Activated CD8-positive, alpha-beta T cell treated with anti-CD3 and anti-CD28 coated beads for 36 hours (primary cell): ENCODE data around the gene VIL1. TPM values are rescaled to one million over a fixed set of nuclear protein-coding genes. Genes with fewer than 3 reads are reported as not detected.

ENCODE experiments used
- ATAC-seq: fragments of 200-7000 bp; cut with Tn5 transposase; one replicate; pipeline ENCODE4 v1.10.0; 2021; ENCODE audit warnings: mild to moderate bottlenecking, moderate library complexity
- CTCF ChIA-PET: fragments of 350-600 bp; sonication (Branson Sonifier 250); formaldehyde crosslinking; loops from one replicate; lab custom pipeline; 2021; ENCODE audit warnings: antibody characterized with exemption; lab: Charles Lee
- POLR2A ChIA-PET: fragments of 350-600 bp; sonication (Branson Sonifier 250); formaldehyde crosslinking; loops from one replicate; lab custom pipeline; 2021; ENCODE audit warnings: antibody characterized with exemption; lab: Charles Lee
- DNase-seq: peaks from one replicate; pipeline ENCODE4 v3.0.0-alpha.2; 2020
- H3K27ac Mint-ChIP-seq: one replicate; pipeline ENCODE4 v1.8.0; 2021; ENCODE audit warnings: mild to moderate bottlenecking, mixed read lengths
- H3K27me3 Mint-ChIP-seq: one replicate; pipeline ENCODE4 v1.8.0; 2021; ENCODE audit warnings: mixed read lengths
- H3K36me3 Mint-ChIP-seq: one replicate; pipeline ENCODE4 v1.8.0; 2021; ENCODE audit warnings: low read depth, mixed read lengths
- H3K4me1 Mint-ChIP-seq: one replicate; pipeline ENCODE4 v1.8.0; 2021; ENCODE audit warnings: low read depth, mixed read lengths
- H3K4me3 Mint-ChIP-seq: one replicate; pipeline ENCODE4 v1.8.0; 2021; ENCODE audit warnings: mild to moderate bottlenecking, moderate library complexity, mixed read lengths
- H3K9me3 Mint-ChIP-seq: one replicate; pipeline ENCODE4 v1.8.0; 2021; ENCODE audit warnings: mixed read lengths
- intact Hi-C: fragments of 100-400 bp; cut with micrococcal nuclease; formaldehyde crosslinking; loops from one replicate; pipeline ENCODE4 v1.10.0; 2022
- total RNA-seq, 2 experiments: library from RNA; stranded (reverse); gene quantifications; one replicate each; pipeline ENCODE4 v1.2.3, GENCODE V29; 2021
- TF ChIP-seq, protein P1 (sequence below): fragments of 200-600 bp; IDR thresholded peaks from one replicate; pipeline ENCODE4 v1.8.0; 2022; ENCODE audit warnings: antibody characterized with exemption, mild to moderate bottlenecking

VIL1 gene
- total RNA-seq, 2 experiments from 2014 or later, result not detected

DNA sequence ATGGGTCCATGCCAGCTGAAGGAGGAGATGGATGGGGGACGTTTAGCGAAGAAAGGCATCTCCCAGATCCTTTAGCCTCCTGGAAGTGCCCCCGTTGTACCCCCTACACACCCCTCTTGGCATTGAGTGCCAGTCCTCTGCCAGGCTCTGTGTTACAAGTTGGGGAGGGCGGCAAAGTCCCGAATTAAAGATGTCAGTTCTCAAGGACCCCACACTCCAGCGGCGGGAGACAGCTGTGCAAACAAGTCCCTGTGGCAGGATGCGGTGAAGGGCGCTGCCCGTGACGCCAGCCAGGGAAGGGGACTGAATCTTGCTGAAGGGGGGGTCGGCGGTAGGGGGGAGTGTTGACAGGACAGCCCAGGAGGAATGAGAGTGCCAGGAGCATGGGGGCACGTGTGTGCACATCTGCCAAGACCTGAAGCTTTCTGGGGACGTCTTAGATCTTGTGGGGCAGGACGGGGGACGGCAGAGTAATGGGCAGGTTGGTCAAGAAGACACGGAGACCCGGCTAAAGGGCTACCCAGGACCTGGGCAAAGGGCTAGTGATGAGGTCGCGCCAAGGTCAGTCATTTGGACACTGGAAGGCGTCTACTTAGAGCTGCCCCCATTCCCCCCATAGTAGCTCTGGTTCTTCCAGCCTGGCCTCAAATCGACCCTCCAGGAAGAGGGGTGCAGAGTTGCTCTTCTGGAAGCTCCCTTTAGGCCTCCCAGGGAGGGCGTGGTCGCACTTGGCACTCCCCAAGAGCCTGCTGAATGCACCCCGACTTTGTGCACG is 22.0 kb upstream of the VIL1 start:
- DNase-seq (peak; percentile 87), ATAC-seq (no peak)
- peak overlapping the region; percentile 86 for H3K4me3 Mint-ChIP-seq
- H3K27me3 Mint-ChIP-seq, result no peaks in the 10 kb centered on the region
- H3K27ac Mint-ChIP-seq, result peak overlapping the region; percentile 87
- CTCF ChIA-PET, result interaction anchor here (0.6 to 2.1 kb wide), 13 partner anchors 8 to 502 kb away, joined by 3 to 15 read pairs (median 4); partner anchors contain the start of gene CATIP
- POLR2A ChIA-PET, result interaction anchor here (0.6 to 2.9 kb wide), 11 partner anchors 9 to 497 kb away, joined by 3 to 21 read pairs (median 4); partner anchors contain the start of genes AAMP, BCS1L, PNKD and ZNF142
- H3K4me1 Mint-ChIP-seq, result peaks cover 34% of the 10 kb centered on the region
- intact Hi-C loops, result loop anchor here (5.0 kb wide), 2 partner anchors 110 to 180 kb away; partner anchors contain the start of gene ARPC2
- TF ChIP-seq, protein P1, sequence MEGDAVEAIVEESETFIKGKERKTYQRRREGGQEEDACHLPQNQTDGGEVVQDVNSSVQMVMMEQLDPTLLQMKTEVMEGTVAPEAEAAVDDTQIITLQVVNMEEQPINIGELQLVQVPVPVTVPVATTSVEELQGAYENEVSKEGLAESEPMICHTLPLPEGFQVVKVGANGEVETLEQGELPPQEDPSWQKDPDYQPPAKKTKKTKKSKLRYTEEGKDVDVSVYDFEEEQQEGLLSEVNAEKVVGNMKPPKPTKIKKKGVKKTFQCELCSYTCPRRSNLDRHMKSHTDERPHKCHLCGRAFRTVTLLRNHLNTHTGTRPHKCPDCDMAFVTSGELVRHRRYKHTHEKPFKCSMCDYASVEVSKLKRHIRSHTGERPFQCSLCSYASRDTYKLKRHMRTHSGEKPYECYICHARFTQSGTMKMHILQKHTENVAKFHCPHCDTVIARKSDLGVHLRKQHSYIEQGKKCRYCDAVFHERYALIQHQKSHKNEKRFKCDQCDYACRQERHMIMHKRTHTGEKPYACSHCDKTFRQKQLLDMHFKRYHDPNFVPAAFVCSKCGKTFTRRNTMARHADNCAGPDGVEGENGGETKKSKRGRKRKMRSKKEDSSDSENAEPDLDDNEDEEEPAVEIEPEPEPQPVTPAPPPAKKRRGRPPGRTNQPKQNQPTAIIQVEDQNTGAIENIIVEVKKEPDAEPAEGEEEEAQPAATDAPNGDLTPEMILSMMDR, result no peak
- peaks cover 10% of the 10 kb centered on the region for H3K36me3 Mint-ChIP-seq
- H3K9me3 Mint-ChIP-seq, result no peaks in the 10 kb centered on the region

DNA sequence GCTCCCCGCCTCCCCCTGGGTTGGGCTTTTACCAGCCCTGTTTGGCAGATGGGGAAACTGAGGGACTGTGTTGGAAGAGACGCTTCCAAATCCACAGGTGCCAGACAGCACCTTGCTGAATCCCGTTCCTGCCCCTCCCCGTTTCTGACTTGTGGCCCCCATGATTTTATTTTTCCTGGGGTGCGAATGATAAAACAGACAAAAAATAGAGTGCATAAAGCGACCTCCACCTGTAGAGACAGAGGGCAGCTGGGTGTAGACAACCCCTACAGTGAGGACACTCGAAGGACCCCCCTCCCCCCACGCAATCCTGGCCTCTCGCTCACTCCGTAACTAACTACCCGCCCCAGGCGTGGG is 21.5 kb upstream of the VIL1 start:
- H3K27me3 Mint-ChIP-seq, result no peaks in the 10 kb centered on the region
- CTCF ChIA-PET, result interaction anchor here (1.1 to 2.1 kb wide), 3 partner anchors 41 to 501 kb away, joined by 3 to 15 read pairs (median 5); partner anchors contain the start of gene CATIP
- peaks cover 34% of the 10 kb centered on the region for H3K4me1 Mint-ChIP-seq
- POLR2A ChIA-PET, result interaction anchor here (1.0 to 2.9 kb wide), 8 partner anchors 9 to 496 kb away, joined by 3 to 21 read pairs (median 5); partner anchors contain the start of genes BCS1L and ZNF142
- intact Hi-C loops, result loop anchor here (5.0 kb wide), 2 partner anchors 110 to 180 kb away; partner anchors contain the start of gene ARPC2
- DNase-seq, result peak; percentile 40
- ATAC-seq, result no peak
- no peaks in the 10 kb centered on the region for H3K9me3 Mint-ChIP-seq
- peak overlapping the region; percentile 86 for H3K4me3 Mint-ChIP-seq
- peaks cover 10% of the 10 kb centered on the region for H3K36me3 Mint-ChIP-seq
- peak overlapping the region; percentile 87 for H3K27ac Mint-ChIP-seq
- TF ChIP-seq, protein P1, result no peak

DNA sequence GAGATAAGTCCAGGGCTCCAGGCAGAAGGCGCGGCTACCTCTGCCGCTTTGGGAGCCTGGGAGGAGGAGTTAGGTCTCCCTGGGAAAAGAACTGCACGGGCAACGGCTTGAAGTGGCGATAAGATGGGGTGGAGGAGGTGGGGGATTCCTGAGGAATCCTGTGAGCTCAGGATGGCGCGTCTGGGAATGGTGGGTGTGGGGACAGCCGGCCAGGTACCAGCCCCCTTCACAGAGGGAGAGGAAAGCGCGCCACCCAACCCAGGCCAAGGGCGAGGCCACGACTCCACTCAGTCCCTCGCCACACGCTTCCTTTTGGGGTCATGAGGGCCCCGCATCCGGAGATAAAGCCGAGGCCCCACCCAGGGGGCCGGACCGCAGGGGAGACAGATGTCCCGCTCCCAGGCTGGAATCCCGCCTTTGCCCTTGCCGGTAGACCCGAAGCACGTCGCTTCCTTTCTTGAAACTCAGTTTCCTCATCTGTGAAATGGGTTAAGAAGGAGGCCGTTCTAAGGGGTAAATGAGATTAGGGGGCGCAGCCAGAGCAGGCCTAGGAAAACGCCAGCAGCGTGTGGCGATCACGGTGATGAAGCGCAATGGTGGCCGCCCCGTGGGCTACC is 21.0 kb upstream of the VIL1 start:
- Mint-ChIP-seq H3K27me3 (no peaks in the 10 kb centered on the region), H3K4me3 (peak overlapping the region; percentile 86), H3K4me1 (peaks cover 34% of the 10 kb centered on the region), H3K27ac (peak overlapping the region; percentile 87), H3K9me3 (no peaks in the 10 kb centered on the region), H3K36me3 (peaks cover 11% of the 10 kb centered on the region)
- ChIA-PET POLR2A (interaction anchor here (1.2 to 2.9 kb wide), 4 partner anchors 8 to 262 kb away, joined by 4 to 21 read pairs (median 10); partner anchors contain the start of genes BCS1L and ZNF142), CTCF (interaction anchor here (1.1 to 2.1 kb wide), 2 partner anchors 107 to 501 kb away, joined by 3 to 15 read pairs; no protein-coding TSS in a partner anchor)
- ATAC-seq, result peak; percentile 32
- peak; percentile 84 for DNase-seq
- intact Hi-C loops, result loop anchor here (5.0 kb wide), 2 partner anchors 111 to 181 kb away; partner anchors contain the start of gene ARPC2
- TF ChIP-seq, protein P1, result no peak

- DNase-seq, result peak; percentile 82
- intact Hi-C loops, result loop anchor here (5.0 kb wide), 2 partner anchors 111 to 181 kb away; partner anchors contain the start of gene ARPC2
- Mint-ChIP-seq H3K9me3 (no peaks in the 10 kb centered on the region), H3K4me3 (peak overlapping the region; percentile 86), H3K27ac (peak overlapping the region; percentile 91), H3K36me3 (peaks cover 18% of the 10 kb centered on the region), H3K27me3 (no peaks in the 10 kb centered on the region), H3K4me1 (peaks cover 39% of the 10 kb centered on the region)
- TF ChIP-seq, protein P1, result no peak
- ChIA-PET CTCF (interaction anchor here (1.5 kb wide), 1 partner anchor 97 kb away, joined by 6 read pairs; no protein-coding TSS in a partner anchor), POLR2A (interaction anchor here (1.6 to 2.9 kb wide), 2 partner anchors 112 kb away, joined by 5 to 11 read pairs; no protein-coding TSS in a partner anchor)
- ATAC-seq, result peak; percentile 40
Measured at GRCh38 chr2:218398437-218399390, 20.2 kb upstream of the VIL1 start.
